Transverse colon (tissue), 4 donors: ENCODE results near the gene C2CD4A. TPM values are rescaled to one million over a fixed set of nuclear protein-coding genes. Genes with fewer than 3 reads are reported as not detected.

ENCODE experiments used
- DNase-seq: peaks from one replicate; pipeline ENCODE4 v3.0.0-alpha.2; 2019
- H3K27ac ChIP-seq, 4 donors: fragments of 200-600 bp; sonication (generic); 2 replicates each; pipeline ENCODE4 v1.5.1; 2016 to 2018; ENCODE audit warnings: inconsistent platforms in 4 of 4
- H3K27me3 ChIP-seq: fragments of 200-600 bp; sonication (generic); 2 replicates; pipeline ENCODE4 v1.5.1; 2017; ENCODE audit warnings: inconsistent platforms
- H3K36me3 ChIP-seq, 4 donors: fragments of 200-600 bp; sonication (generic); 2 replicates each; pipeline ENCODE4 v1.5.1; 2017 to 2019; ENCODE audit warnings: inconsistent platforms in 4 of 4
- H3K4me1 ChIP-seq, 4 donors: fragments of 200-600 bp; sonication (generic); 2 replicates each; pipeline ENCODE4 v1.5.1; 2017 to 2020; ENCODE audit warnings: inconsistent platforms in 4 of 4
- H3K4me3 ChIP-seq, 4 donors: fragments of 200-600 bp; sonication (generic); 1 replicate in 1 of 4; 2 replicates in 3 of 4; pipeline versions ENCODE4 v1.5.1 to v1.6.1; 2017 to 2019; ENCODE audit warnings: inconsistent platforms in 4 of 4
- H3K9me3 ChIP-seq, 2 donors: fragments of 200-600 bp; sonication (generic); 2 replicates each; pipeline ENCODE4 v1.5.1; 2017 to 2019; ENCODE audit warnings: inconsistent platforms in 2 of 2
- CTCF ChIP-seq, 5 experiments: fragments of 200-600 bp in 3 of 5; fragments of 450-650 bp in 2 of 5; sonication (generic) in 3 of 5; IDR thresholded peaks; 1 replicate in 2 of 5; 2 replicates in 3 of 5; pipeline ENCODE4 v1.5.1; 2016 to 2017; ENCODE audit warnings: antibody characterized with exemption in 5 of 5, inconsistent platforms in 3 of 5, mild to moderate bottlenecking in 2 of 5, moderate library complexity in 1 of 5
- EP300 ChIP-seq: sonication (generic); formaldehyde crosslinking; IDR thresholded peaks from one replicate; pipeline ENCODE4 v1.6.1; 2017; ENCODE audit warnings: antibody characterized with exemption, low read depth
- POLR2A ChIP-seq: fragments of 450-650 bp; IDR thresholded peaks from one replicate; pipeline ENCODE4 v1.6.1; 2016; ENCODE audit warnings: antibody characterized with exemption, mild to moderate bottlenecking, moderate library complexity
- POLR2AphosphoS5 ChIP-seq, 3 donors: sonication (generic); formaldehyde crosslinking; IDR thresholded peaks; one replicate each; pipeline ENCODE4 v1.6.1; 2016; ENCODE audit warnings: antibody characterized with exemption in 3 of 3
- WGBS, 2 donors: methylation state at CpG; one replicate each; pipeline ENCODE4 v1.1.5; 2018; ENCODE audit warnings: low coverage in 1 of 2; 5-methylcytosine and 5-hydroxymethylcytosine counted together
- in situ Hi-C, 4 donors: fragments of 200-750 bp; cut with MboI; loops; one replicate each; pipeline versions ENCODE4 v1.15.0 to v1.15.1; 2017; ENCODE audit warnings: low sequenced_read_pairs in 3 of 4, low pct_ligation_motif_present in 1 of 4, low pct_unique_long_range_greater_than_20kb in 1 of 4
- intact Hi-C: fragments of 100-400 bp; cut with DNase I; formaldehyde crosslinking; loops from one replicate; pipeline ENCODE4 v1.15.1; 2023; ENCODE audit warnings: low total_unique reads
- total RNA-seq, 4 donors: library from RNA; depleted of rRNA; stranded (reverse); fragments of >200 nt; gene quantifications; one replicate each; pipeline ENCODE4 v1.1.0, GENCODE V29; 2016

Gene C2CD4A
- total RNA-seq, 4 donors from 2014 or later = 0.14 to 2.8 (median 0.77) TPM

GRCh38 chr15:62119874-62120273, 53.1 kb downstream of the C2CD4A start:
- TF ChIP-seq CTCF (IDR thresholded peaks at IDR 0.05) (no peak), POLR2A (no peak), EP300 (no peak), POLR2AphosphoS5 (IDR thresholded peaks at IDR 0.05) (no peak)
- no peak for DNase-seq
- WGBS, 2 donors = 87 to 100% methylated on average over 1 to 3 of the region's 3 CpGs
- in situ Hi-C loops (no loop called here), intact Hi-C loops (no loop called here)
- no peaks in the 10 kb centered on the region for H3K9me3 ChIP-seq
- peaks cover 4 to 65% (median 24%) of the 10 kb centered on the region in 4 donors for H3K4me1 ChIP-seq
- H3K27me3 ChIP-seq = no peaks in the 10 kb centered on the region
- H3K27ac ChIP-seq = peak overlapping the region; percentile 62 to 80 (median 66)
- no peak overlapping the region for H3K4me3 ChIP-seq
- no peaks in the 10 kb centered on the region for H3K36me3 ChIP-seq

Other genes starting within 250 kb of the C2CD4A start
- 100 to 1,000 TPM in 1 of 4 donors, 10 to 100 TPM in 3; 48.3 to 105 (median 73.2) TPM for gene VPS13C, start 6.5 kb upstream of the C2CD4A start, total RNA-seq
- 10 to 100 TPM in 1 of 4 donors, 1 to 10 TPM in 2, not detected in 1; 2.5 to 29.9 (median 2.7) TPM for gene C2CD4B, start 98.3 kb downstream of the C2CD4A start, total RNA-seq